ENCODE data around the gene HACD3.
"Not testable (repeated sequence)": the region's sequence is repeated elsewhere in the genome, so short reads cannot be mapped to it uniquely, and the experiment has no call there.

HACD3 gene

GRCh38 chr15:65599677-65600076 is 69.4 kb downstream of the HACD3 start:
- DNase-seq (ENCODE audit: low read depth in 2 of 2) = no peak

GRCh38 chr15:65603134-65603533 is 72.9 kb downstream of the HACD3 start:
- DNase-seq (ENCODE audit: low read depth in 2 of 2) = no peak

GRCh38 chr15:65603559-65603958 is 73.3 kb downstream of the HACD3 start:
- no peak for DNase-seq (ENCODE audit: low read depth in 2 of 2)

GRCh38 chr15:65610871-65611718 is 80.8 kb downstream of the HACD3 start, which contains the start of gene INTS14:
INTS14 (minus strand) TSS chr15:65611131; CDS start chr15:65607380, 3,751 bp downstream.
- DNase-seq (ENCODE audit: low read depth in 2 of 2) = peak; percentile 89 to 91

GRCh38 chr15:65611888-65612615 is 81.8 kb downstream of the HACD3 start:
- no peak for DNase-seq (ENCODE audit: low read depth in 2 of 2)

- DNase-seq (ENCODE audit: low read depth in 2 of 2) = no peak
These were observed 82.3 kb downstream of the HACD3 start for GRCh38 chr15:65612616-65612946.

GRCh38 chr15:65612949-65613744 is 82.9 kb downstream of the HACD3 start:
- DNase-seq (ENCODE audit: low read depth in 2 of 2) = no peak

GRCh38 chr15:65615887-65616286 is 85.6 kb downstream of the HACD3 start:
- not testable (repeated sequence) for DNase-seq (ENCODE audit: low read depth in 2 of 2)

- no peak for DNase-seq (ENCODE audit: low read depth in 2 of 2)
These were observed 88.4 kb downstream of the HACD3 start for GRCh38 chr15:65618560-65619109.

- no peak for DNase-seq (ENCODE audit: low read depth in 2 of 2)
These were observed 89.5 kb downstream of the HACD3 start for GRCh38 chr15:65619626-65620290.

GRCh38 chr15:65620833-65621232 is 90.6 kb downstream of the HACD3 start:
- no peak for DNase-seq (ENCODE audit: low read depth in 2 of 2)

- DNase-seq (ENCODE audit: low read depth in 2 of 2) = no peak
These were observed 91.4 kb downstream of the HACD3 start, which contains the start of gene SLC24A1 for GRCh38 chr15:65621638-65622037. SLC24A1 (plus strand) TSS chr15:65621938; CDS start chr15:65624081, 2,143 bp downstream.

GRCh38 chr15:65623103-65623502 is 92.8 kb downstream of the HACD3 start:
- DNase-seq (ENCODE audit: low read depth in 2 of 2) = no peak

GRCh38 chr15:65626856-65627255 is 96.6 kb downstream of the HACD3 start:
- DNase-seq (ENCODE audit: low read depth in 2 of 2) = no peak
